K562 (cell line): Measurements from ENCODE around the gene NPHP3. TPM values are rescaled to one million over a fixed set of nuclear protein-coding genes. Genes with fewer than 3 reads are reported as not detected.

Source experiments
- ATAC-seq: fragments of 200-7000 bp; cut with Tn5 transposase; 3 replicates; pipeline ENCODE4 v1.9.1; 2020; ENCODE audit warnings: moderate library complexity
- BruUV-seq: library from RNA; stranded (reverse); fragments of 400-500 nt; replicated peaks from 2 replicates; lab custom pipeline; 2021; lab: Mats Ljungman, UMichigan
- CTCF ChIA-PET: fragments of 300-600 bp; formaldehyde crosslinking; extraction: SDS; loops from one replicate; lab custom pipeline; 2021; ENCODE audit warnings: low intra/inter-chr PET ratio; lab: Yijun Ruan, JAX
- POLR2A ChIA-PET: fragments of 300-600, 350-650 bp; sonication (Branson Sonifier 250); formaldehyde crosslinking; extraction: SDS; loops from one replicate; lab custom pipeline; 2021; ENCODE audit warnings: antibody characterized with exemption, inconsistent platforms; lab: Yijun Ruan, JAX
- DNase-seq, 4 experiments: peaks; one replicate each; pipeline versions ENCODE4 v3.0.0 to v3.0.0-alpha.2; 2011 to 2018; ENCODE audit warnings: low spot score in 3 of 4, mixed read lengths in 3 of 4; ENCODE audit errors: extremely low read depth in 1 of 4
- FAIRE-seq: peaks from 2 replicates; lab custom pipeline; 2011; peaks lifted over from hg19 to GRCh38; lab: Jason Lieb, UNC
- H2AFZ ChIP-seq: 2 replicates; pipeline ENCODE4 v1.6.0; 2011; ENCODE audit warnings: low read depth, low read length, control low read depth, inconsistent platforms
- H3K27ac ChIP-seq: fragments of 200-600 bp; 3 replicates; pipeline ENCODE4 v1.8.0; 2011; ENCODE audit warnings: low read depth, mild to moderate bottlenecking, control low read depth, inconsistent platforms, low read length, moderate library complexity, mixed read lengths; ENCODE audit errors: extremely low read depth
- H3K27me3 ChIP-seq, 2 experiments: fragments of 300-600 bp in 1 of 2; 2 replicates in 1 of 2; 3 replicates in 1 of 2; pipeline versions ENCODE4 v1.6.0 to v1.8.0; 2011; ENCODE audit warnings: inconsistent platforms in 2 of 2, low read length in 2 of 2, mild to moderate bottlenecking in 1 of 2, mixed read lengths in 1 of 2, moderate library complexity in 1 of 2; ENCODE audit not compliant: control insufficient read depth in 2 of 2, insufficient read depth in 2 of 2
- H3K36me3 ChIP-seq: fragments of 300-600 bp; 3 replicates; pipeline ENCODE4 v1.8.0; 2011; ENCODE audit warnings: mild to moderate bottlenecking, low read length, inconsistent platforms; ENCODE audit not compliant: control insufficient read depth, insufficient read depth
- H3K4me1 ChIP-seq, 2 experiments: fragments of 200-600 bp in 1 of 2; replicated peaks in 1 of 2; 2 replicates in 1 of 2; 3 replicates in 1 of 2; pipeline versions ENCODE4 v1.5.1 to v1.8.0; 2011; ENCODE audit warnings: inconsistent platforms in 2 of 2, low read length in 2 of 2, mild to moderate bottlenecking in 1 of 2, mixed read lengths in 1 of 2, moderate library complexity in 1 of 2; ENCODE audit not compliant: control insufficient read depth in 2 of 2, insufficient read depth in 2 of 2
- H3K4me2 ChIP-seq: 2 replicates; pipeline ENCODE4 v1.6.1; 2011; ENCODE audit warnings: low read length, control low read depth, inconsistent platforms, mixed read lengths; ENCODE audit not compliant: insufficient read depth
- H3K4me3 ChIP-seq: fragments of 200-600 bp; sonication (generic), shearing (Covaris generic); 2 replicates; pipeline ENCODE4 v1.5.1; 2016; ENCODE audit warnings: control low read depth, inconsistent platforms
- H3K79me2 ChIP-seq: fragments of 200-600 bp; 3 replicates; pipeline ENCODE4 v1.8.0; 2011; ENCODE audit warnings: low read length, inconsistent platforms; ENCODE audit not compliant: control insufficient read depth, insufficient read depth
- H3K9ac ChIP-seq, 2 experiments: 2 replicates each; pipeline versions ENCODE4 v1.6.0 to v1.6.1; 2011; ENCODE audit warnings: low read depth in 2 of 2, low read length in 2 of 2, control low read depth in 1 of 2, inconsistent platforms in 1 of 2, mild to moderate bottlenecking in 1 of 2, mixed read lengths in 1 of 2; ENCODE audit not compliant: insufficient read depth in 1 of 2
- H3K9me1 ChIP-seq: one replicate; pipeline ENCODE4 v1.6.0; 2011; ENCODE audit warnings: inconsistent platforms, mild to moderate bottlenecking, low read length, moderate library complexity; ENCODE audit not compliant: control insufficient read depth, insufficient read depth
- H3K9me3 ChIP-seq: replicated peaks from 2 replicates; pipeline ENCODE4 v1.5.1; 2011; ENCODE audit warnings: low read depth, low read length, inconsistent platforms; ENCODE audit not compliant: control insufficient read depth, insufficient read depth
- H4K20me1 ChIP-seq: replicated peaks from 2 replicates; pipeline ENCODE4 v1.6.1; 2011; ENCODE audit warnings: low read length, inconsistent platforms, mixed read lengths; ENCODE audit not compliant: control insufficient read depth, insufficient read depth
- GABPB1 ChIP-seq: sonication (generic); formaldehyde crosslinking; IDR thresholded peaks from 2 replicates; pipeline ENCODE4 v1.8.0; 2022; ENCODE audit warnings: mild to moderate bottlenecking, missing genetic modification reagents
- KAT7 ChIP-seq: sonication (generic); formaldehyde crosslinking; IDR thresholded peaks from 2 replicates; pipeline ENCODE4 v1.8.0; 2022; ENCODE audit warnings: missing genetic modification reagents, mild to moderate bottlenecking, borderline replicate concordance
- MAFF ChIP-seq: IDR thresholded peaks from 2 replicates; pipeline ENCODE4 v1.6.1; 2012; ENCODE audit warnings: low read length, improper control_type of control experiment
- RBM22 ChIP-seq: fragments of 200-400 bp; formaldehyde crosslinking; IDR thresholded peaks from 2 replicates; pipeline ENCODE4 v1.6.1; 2018; ENCODE audit warnings: low read length, low read depth; ENCODE audit not compliant: poor library complexity, severe bottlenecking
- SMARCA5 ChIP-seq: fragments of 450-650 bp; IDR thresholded peaks from 2 replicates; pipeline ENCODE4 v1.6.1; 2016
- SRSF9 ChIP-seq: fragments of 200-400 bp; formaldehyde crosslinking; IDR thresholded peaks from 2 replicates; pipeline ENCODE4 v1.6.1; 2017; ENCODE audit warnings: low read depth, low read length, borderline replicate concordance
- TSC22D4 ChIP-seq: fragments of 450-650 bp; IDR thresholded peaks from 2 replicates; pipeline ENCODE4 v1.6.1; 2016; ENCODE audit warnings: missing genetic modification characterization, missing biosample characterization, control low read depth
- WHSC1 ChIP-seq: IDR thresholded peaks from one replicate; pipeline ENCODE4 v1.6.1; 2012; ENCODE audit warnings: low read length, control low read depth, inconsistent platforms
- ZBED1 ChIP-seq: IDR thresholded peaks from 2 replicates; pipeline ENCODE4 v1.6.1; 2014
- ZNF175 ChIP-seq: fragments of 200-800 bp; sonication (Bioruptor generic); IDR thresholded peaks from 2 replicates; pipeline ENCODE4 v1.6.1; 2016; ENCODE audit warnings: low read depth, mild to moderate bottlenecking, missing genetic modification characterization, missing compliant biosample characterization
- ZNF217 ChIP-seq: sonication (generic); formaldehyde crosslinking; IDR thresholded peaks from 2 replicates; pipeline ENCODE4 v1.8.0; 2022; ENCODE audit warnings: mild to moderate bottlenecking, missing genetic modification reagents
- ZNF589 ChIP-seq: fragments of 200-800 bp; sonication (Bioruptor generic); IDR thresholded peaks from 2 replicates; pipeline ENCODE4 v1.6.1; 2016; ENCODE audit warnings: low read depth, missing genetic modification characterization, missing compliant biosample characterization
- WGBS: fragments of 100-300 bp; shearing (Covaris generic); methylation state at CpG from one replicate; pipeline ENCODE4 v1.1.6; 2016; ENCODE audit warnings: low coverage, mixed read lengths; ENCODE audit not compliant: insufficient coverage; ENCODE audit errors: missing lambda C conversion rate; 5-methylcytosine and 5-hydroxymethylcytosine counted together
- in situ Hi-C: fragments of 300-500 bp; cut with MboI; formaldehyde crosslinking; loops from 4 replicates; pipeline ENCODE4 v1.15.0; 2018; ENCODE audit warnings: inconsistent platforms, mixed read lengths
- intact Hi-C: fragments of 100-400 bp; cut with micrococcal nuclease; formaldehyde crosslinking; loops from 2 replicates; pipeline ENCODE4 v1.14.2; 2022
- polyA plus RNA-seq, 8 experiments: library from polyadenylated mRNA; depleted of rRNA in 4 of 8; stranded (reverse) in 5 of 8; unstranded in 3 of 8; fragments of >200 nt; fragmentation: Nextera tagmentation in 2 of 8; fragmentation: Illumina TruSeq in 1 of 8; extraction: Ambion mirVana in 2 of 8; extraction: Trizol in 1 of 8; gene quantifications; 2 replicates each; pipeline versions ENCODE4 v1.2.1 to v1.2.3, GENCODE V29; 2011 to 2014; ENCODE audit warnings: inconsistent platforms in 1 of 8, missing spikeins in 1 of 8
- total RNA-seq, 7 experiments: library from RNA; depleted of rRNA in 6 of 7; stranded (reverse); fragments of >200 nt in 6 of 7; fragmentation: Illumina TruSeq in 2 of 7; extraction: Trizol in 2 of 7; gene quantifications; 2 replicates each; pipeline versions ENCODE4 v1.2.1 to v1.2.3, GENCODE V29; 2011 to 2021; ENCODE audit warnings: low replicate concordance in 1 of 7
- TF ChIP-seq, protein P1 (sequence below): sonication (generic); formaldehyde crosslinking; IDR thresholded peaks from 2 replicates; pipeline ENCODE4 v1.8.0; 2022; ENCODE audit warnings: mild to moderate bottlenecking, low read depth, missing genetic modification reagents
- TF ChIP-seq, protein P2 (sequence below): IDR thresholded peaks from 2 replicates; pipeline ENCODE4 v1.6.1; 2012; ENCODE audit warnings: low read depth, low read length, improper control_type of control experiment, borderline replicate concordance

The NPHP3 gene
- total and polyA plus RNA-seq, 9 of the 15 experiments (the other 6 are each of a cell fraction or from before 2014, with no cell fraction given): 0.62 to 13.2 (median 5.8) TPM

DNA sequence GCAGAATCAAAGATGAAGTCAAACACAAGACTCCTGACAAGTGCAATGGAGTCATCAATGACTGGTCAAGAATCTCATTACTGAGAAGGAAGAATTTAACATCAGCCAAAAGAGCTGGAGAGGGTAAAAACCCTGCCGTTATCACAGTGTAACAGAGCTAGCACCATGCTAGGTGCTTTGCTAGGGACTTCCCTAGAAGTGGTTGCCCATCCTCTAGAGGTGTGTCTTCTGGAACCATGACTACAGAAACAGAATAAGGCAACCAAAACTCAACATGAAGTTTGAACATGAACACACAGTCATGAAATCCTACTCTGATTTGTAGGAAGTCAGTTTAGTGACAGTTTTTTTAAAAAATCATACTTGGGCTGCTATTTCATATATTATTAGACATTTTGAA, 72.1 kb downstream of the NPHP3 start:
- Histone ChIP-seq H4K20me1 (0 out of 2 replicates have a peak, but pooled peaks cover under 1% of the 10 kb centered on the region), H3K27ac (no peak overlapping the region), H3K27me3 (no peaks in the 10 kb centered on the region), H3K9me3 (no peaks in the 10 kb centered on the region), H3K9ac (no peak overlapping the region), H3K4me3 (no peak overlapping the region), H2AFZ (no peak overlapping the region), H3K9me1 (no peaks in the 10 kb centered on the region), H3K36me3 (no peaks in the 10 kb centered on the region), H3K4me1 (no peaks in the 10 kb centered on the region), H3K79me2 (no peaks in the 10 kb centered on the region), H3K4me2 (no peak overlapping the region)
- intact Hi-C loops (loop anchor here (10.0 kb wide), 1 partner anchor 395 kb away; no protein-coding TSS in a partner anchor), in situ Hi-C loops (no loop called here)
- ChIA-PET CTCF (no interaction called here), POLR2A (no interaction called here)
- DNase-seq (no peak), ATAC-seq (no peak), FAIRE-seq (no peak)
- 0% methylated on average over 1 of the region's 1 CpG for WGBS
- no TSS peak for BruUV-seq
- TF ChIP-seq ZBED1: no peak
- TF ChIP-seq GABPB1 (CRISPR knock-in tag): no peak
- TF ChIP-seq ZNF589 (CRISPR knock-in tag): no peak
- TF ChIP-seq RBM22: no peak
- TF ChIP-seq SRSF9: no peak
- TF ChIP-seq KAT7 (CRISPR knock-in tag): no peak
- TF ChIP-seq, protein P1, sequence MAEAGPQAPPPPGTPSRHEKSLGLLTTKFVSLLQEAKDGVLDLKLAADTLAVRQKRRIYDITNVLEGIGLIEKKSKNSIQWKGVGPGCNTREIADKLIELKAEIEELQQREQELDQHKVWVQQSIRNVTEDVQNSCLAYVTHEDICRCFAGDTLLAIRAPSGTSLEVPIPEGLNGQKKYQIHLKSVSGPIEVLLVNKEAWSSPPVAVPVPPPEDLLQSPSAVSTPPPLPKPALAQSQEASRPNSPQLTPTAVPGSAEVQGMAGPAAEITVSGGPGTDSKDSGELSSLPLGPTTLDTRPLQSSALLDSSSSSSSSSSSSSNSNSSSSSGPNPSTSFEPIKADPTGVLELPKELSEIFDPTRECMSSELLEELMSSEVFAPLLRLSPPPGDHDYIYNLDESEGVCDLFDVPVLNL (CRISPR knock-in tag): no peak
- TF ChIP-seq, protein P2, sequence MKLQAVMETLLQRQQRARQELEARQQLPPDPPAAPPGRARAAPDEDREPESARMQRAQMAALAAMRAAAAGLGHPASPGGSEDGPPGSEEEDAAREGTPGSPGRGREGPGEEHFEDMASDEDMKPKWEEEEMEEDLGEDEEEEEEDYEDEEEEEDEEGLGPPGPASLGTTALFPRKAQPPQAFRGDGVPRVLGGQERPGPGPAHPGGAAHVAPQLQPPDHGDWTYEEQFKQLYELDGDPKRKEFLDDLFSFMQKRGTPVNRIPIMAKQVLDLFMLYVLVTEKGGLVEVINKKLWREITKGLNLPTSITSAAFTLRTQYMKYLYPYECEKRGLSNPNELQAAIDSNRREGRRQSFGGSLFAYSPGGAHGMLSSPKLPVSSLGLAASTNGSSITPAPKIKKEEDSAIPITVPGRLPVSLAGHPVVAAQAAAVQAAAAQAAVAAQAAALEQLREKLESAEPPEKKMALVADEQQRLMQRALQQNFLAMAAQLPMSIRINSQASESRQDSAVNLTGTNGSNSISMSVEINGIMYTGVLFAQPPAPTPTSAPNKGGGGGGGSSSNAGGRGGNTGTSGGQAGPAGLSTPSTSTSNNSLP: no peak
- TF ChIP-seq MAFF: no peak
- TF ChIP-seq ZNF175 (CRISPR knock-in tag): no peak
- no peak for TF ChIP-seq ZNF217
- no peak for TF ChIP-seq WHSC1
- TF ChIP-seq TSC22D4 (tag): no peak
- TF ChIP-seq SMARCA5: no peak
- TF ChIP-seq, all 486 proteins: peak for 0
